RPMI8226 (cell line): ENCODE measurements around the gene C1orf115.
"Not testable (repeated sequence)": the region's sequence is repeated elsewhere in the genome, so short reads cannot be mapped to it uniquely, and the experiment has no call there.

Source experiments
- DNase-seq: peaks from one replicate; pipeline ENCODE4 v3.0.0-alpha.2; 2015

Gene C1orf115

DNA sequence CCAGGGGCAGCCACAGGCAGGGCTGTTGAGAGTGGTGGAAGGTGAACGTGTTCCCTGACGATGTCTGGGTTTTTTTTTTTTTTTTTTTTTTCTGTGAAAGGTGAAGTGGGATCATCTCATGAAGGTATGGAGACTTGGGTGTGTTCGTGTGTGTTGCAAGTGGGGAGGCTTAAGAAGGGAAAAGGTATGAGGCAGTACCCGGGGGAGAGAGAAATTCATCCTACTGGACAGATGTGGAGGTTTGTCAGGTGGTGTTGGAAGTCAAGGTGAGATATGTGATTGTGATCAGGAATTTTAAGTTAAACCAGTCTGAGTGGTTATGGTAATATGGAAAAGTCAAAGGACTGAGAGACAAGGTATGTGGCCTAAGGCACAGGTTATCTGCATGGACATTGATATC, 5.3 kb downstream of the C1orf115 start:
- no peak for DNase-seq

- DNase-seq: no peak
Measured at GRCh38 chr1:220696226-220696862, 6.2 kb downstream of the C1orf115 start.

DNA sequence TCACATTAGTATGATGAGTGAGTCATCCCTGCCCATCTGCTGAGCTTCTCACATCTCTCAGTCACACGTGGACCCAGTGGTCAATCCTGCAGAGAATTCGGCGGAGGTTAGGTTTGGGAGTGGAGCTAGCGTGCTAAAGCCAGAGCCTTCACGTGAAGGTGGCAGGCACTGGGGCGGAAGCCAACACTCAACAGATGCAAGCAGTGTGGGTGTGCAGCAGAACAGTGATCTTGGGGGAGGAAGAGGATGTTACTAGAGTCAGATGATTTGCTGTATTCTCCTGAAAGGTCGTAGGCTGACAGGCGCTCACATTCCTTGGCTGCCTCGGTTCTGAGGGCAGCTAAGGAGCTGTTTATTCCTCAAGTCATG, 6.7 kb downstream of the C1orf115 start:
- DNase-seq: no peak

GRCh38 chr1:220697326-220697725, 7.2 kb downstream of the C1orf115 start:
- no peak for DNase-seq

GRCh38 chr1:220698607-220699016, 8.4 kb downstream of the C1orf115 start:
- no peak for DNase-seq

- no peak for DNase-seq
Measured at GRCh38 chr1:220699044-220699443, 8.9 kb downstream of the C1orf115 start.

GRCh38 chr1:220700556-220701179, 10.5 kb downstream of the C1orf115 start:
- DNase-seq: no peak

- DNase-seq: no peak
Measured at GRCh38 chr1:220701974-220702373, 11.8 kb downstream of the C1orf115 start.

GRCh38 chr1:220702733-220703270, 12.6 kb downstream of the C1orf115 start:
- no peak for DNase-seq

DNA sequence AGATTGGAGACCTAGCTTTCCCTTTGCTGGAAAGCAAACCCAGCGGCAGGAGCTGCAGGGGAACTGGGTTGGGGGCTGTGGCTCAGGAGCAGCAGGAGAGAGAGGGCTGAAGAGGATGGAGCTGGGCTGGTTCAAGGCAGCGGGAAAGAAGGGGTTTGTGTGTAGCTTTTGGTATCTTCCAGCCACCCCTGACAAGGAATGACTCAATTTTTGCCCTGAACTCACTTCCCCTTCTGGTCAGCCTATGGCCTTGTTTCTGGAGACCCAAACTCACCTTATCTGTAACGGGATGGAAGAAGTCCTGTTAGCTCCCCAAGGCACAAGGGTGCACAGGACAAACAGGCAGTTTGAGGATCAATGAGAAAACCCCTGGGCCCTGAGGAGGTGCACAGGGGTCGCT, 13.1 kb downstream of the C1orf115 start:
- no peak for DNase-seq

DNA sequence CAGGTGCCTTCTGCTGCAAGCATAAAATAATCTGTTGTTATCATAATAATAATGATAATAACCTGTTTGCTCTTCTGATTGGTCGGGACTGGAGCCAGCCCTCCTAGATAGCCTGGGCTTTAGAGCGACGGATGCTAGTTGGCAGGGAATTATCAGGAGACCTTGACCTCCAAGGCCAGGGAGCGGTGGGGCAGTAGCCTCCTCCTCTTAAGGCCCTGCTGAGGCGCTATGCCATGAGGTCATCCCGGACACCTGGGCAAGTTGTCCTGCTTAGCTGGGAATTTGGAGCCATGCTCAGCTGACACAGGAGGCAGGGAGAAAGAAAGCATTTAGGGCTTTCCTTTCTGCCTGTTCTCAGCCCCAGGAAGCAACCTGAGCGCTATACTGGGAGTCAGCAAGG, 15.6 kb downstream of the C1orf115 start:
- DNase-seq: no peak

GRCh38 chr1:220706480-220706879, 16.3 kb downstream of the C1orf115 start:
- no peak for DNase-seq

- DNase-seq: no peak
Measured at GRCh38 chr1:220707160-220707559, 17.0 kb downstream of the C1orf115 start.

DNA sequence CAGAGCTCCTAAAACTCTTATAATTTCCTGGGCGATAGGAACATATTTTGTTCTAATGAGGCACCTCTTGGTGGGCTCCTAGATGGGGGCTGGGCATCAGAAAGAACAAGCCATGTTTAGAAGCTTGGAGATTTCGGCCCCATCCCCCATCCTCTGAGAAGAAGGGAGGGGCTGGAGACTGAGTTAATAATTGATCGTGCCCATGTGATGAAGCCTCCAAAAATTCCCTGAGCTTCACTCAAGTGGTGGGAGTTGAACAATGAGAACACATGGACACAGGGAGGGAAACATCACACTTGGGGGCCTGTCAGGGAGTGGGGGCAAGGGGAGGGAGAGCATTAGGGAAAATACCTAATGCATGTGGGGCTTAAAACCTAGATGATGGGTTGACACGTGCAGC, 18.1 kb downstream of the C1orf115 start:
- DNase-seq: no peak

DNA sequence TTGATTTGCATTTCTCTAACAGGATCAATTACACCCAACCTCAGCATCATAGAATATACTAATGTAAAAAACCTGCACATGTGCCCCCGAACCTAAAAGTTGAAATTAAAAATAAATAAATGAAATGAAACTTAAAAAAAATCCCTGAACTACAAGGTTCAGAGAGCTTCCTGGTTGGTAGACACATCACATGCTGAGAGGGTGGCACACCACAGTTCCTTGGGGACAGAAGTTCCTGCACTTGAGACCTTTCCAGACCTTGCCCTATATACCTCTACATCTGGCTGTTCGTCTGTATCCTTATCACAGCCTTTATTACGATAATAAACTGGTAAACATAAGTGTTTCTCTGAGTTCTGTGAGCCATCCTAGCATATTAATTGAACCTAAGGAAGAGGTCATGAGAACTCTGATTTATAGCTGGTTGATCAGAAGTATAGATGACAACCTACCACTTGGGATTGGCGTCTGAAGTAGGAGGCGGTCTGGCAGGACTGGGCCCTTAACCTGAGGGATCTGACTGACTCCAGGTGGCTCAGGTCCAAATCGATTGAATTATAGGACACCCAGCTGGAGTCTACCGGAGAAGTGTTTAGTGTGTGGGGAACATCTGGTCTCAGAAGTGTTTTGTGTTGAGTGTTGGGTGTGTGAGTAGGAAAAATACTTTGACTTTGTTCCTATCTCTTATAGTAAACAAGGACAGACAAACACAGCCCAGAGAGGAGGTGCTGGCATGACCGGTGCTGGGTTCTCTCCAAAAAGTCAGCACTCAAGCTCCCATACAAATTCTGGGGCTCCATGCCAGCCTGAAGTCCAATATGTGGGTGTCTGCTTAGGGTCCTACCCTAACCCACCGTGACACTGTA, 19.0 kb downstream of the C1orf115 start:
- DNase-seq: no peak

DNA sequence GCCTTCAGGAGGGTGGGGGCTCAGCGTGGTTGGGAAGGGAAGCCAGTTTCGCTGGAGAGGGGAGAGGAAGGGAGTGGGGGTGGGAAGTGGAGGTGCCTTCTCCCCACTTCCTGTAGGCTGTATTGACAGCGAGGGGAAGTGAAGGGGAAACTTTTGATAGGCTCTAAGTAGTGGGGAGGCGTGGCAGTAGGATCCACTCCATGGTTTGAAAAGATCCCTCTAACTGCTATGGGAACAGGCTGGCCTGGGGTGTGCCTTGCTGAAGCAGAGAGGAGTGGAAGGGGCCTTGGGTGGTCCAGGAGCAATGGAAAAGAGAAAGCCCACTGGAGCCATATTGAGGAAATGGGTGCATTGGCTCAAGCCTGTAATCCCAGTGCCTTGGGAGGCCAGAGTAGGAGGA, 20.2 kb downstream of the C1orf115 start:
- no peak for DNase-seq

DNA sequence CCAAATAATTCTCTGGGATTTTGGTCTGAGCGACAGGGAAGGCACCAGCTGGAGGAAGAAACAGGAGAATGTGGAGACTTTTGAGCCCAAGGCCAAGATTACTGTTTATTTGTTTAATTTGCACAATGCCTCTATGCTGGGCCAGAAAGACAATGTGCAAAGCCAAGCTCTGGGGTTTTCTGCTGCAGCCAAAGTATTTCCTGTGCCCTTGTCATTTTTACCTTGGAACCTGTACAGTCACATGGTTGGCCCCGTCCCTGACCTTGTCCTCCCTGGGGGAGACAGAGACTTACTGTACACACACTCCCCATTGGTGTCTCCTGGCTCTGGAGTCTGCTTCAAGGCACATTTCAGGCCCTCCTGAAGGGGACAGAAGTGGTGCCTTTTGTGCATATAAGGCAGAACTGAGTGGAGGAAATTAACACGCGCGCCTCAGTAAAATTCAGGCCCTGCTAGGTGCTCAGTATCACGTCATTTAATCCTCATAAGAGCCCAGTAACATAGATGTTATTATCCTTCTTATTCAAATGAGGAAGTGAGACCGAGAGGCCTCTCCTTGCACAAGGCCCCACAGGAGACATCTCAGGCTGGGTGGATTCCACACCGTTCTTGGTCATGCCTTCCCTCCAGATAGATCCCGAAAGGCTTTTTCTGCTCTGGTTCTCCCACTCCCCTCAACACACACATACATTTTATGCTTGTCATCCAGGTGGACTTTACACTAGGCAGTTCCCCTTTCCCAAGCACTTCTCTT, 21.1 kb downstream of the C1orf115 start:
- peak; percentile 28 for DNase-seq

- not testable (repeated sequence) for DNase-seq
Measured at GRCh38 chr1:220715986-220716385, 25.8 kb downstream of the C1orf115 start.

DNA sequence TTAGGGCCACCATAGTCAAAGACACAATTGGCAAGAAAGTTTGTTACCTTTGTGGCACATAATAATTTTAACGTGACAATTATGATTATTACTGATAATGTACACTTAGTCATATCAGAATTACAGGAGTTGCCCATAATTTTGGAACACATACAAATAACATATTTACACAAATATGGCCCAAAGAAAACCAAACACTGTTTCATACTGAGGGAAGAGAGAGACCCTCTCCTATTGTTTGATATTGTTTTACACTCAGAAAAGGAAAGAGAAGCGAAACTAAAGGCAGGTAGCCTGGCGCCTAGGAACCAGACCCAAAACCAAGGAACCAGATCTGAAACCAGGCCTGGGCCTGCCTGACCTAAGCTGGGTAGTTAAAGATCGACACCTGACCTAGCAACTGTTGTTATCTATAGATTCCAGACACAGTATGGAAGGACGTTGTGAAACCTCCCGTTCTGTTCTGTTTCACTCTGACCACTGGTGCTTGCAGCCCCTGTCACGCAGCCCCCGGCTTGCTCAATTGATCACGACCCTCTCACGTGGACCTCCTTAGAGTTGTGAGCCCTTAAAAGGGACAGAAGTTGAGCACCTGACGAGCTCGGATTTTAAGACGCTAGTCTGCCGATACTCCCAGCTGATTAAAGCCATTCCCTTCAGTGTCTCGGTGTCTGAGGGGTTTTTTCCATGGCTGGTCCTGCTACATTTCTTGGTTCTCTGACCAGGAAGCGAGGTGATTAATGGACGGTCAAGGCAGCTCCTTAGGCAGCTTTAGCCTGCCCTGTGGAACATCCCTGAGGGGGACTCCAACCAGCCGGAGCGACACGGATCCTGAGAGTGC, 27.9 kb downstream of the C1orf115 start:
- no peak for DNase-seq

- not testable (repeated sequence) for DNase-seq
Measured at GRCh38 chr1:220721266-220721665, 31.1 kb downstream of the C1orf115 start.

GRCh38 chr1:220726634-220727033, 36.5 kb downstream of the C1orf115 start:
- no peak for DNase-seq

DNA sequence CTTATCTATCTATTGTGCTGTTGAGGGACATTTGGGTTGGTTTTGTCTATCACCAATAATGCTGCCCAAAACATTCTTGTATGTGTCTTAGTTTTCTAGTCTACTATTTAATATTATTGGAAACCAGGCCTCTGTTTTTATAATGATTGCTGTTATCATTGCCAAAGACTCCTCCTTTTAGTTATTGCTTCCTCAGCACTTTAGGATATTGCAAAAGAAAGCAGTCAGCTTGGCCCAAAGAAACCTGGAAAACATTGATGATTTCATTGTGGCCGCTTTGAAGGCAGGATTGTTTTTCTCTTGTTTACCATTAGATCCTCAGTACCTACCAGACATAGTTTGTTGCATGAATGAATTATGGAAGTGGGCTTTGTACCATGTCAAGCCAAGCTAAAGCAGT, 37.4 kb downstream of the C1orf115 start:
- DNase-seq: no peak
